Fibroblast of the aortic adventitia (primary cell): ENCODE measurements around the gene BTBD16. TPM values are rescaled to one million over a fixed set of nuclear protein-coding genes. Genes with fewer than 3 reads are reported as not detected.
A peak's percentile ranks its signal among the peaks of the same experiment; 100 is the strongest.

ENCODE experiments used
- DNase-seq: peaks from one replicate; pipeline ENCODE4 v3.0.0-alpha.2; 2010; ENCODE audit warnings: low read depth
- H3K4me3 ChIP-seq: 2 replicates; pipeline ENCODE4 v1.5.1; 2011; ENCODE audit warnings: low read depth, mild to moderate bottlenecking, control low read depth, low read length, moderate library complexity
- total RNA-seq: library from RNA; depleted of rRNA; stranded (reverse); fragments of >200 nt; gene quantifications from 2 replicates; pipeline ENCODE4 v1.2.3, GENCODE V29; 2012; ENCODE audit warnings: low replicate concordance
- TF ChIP-seq, protein P1 (sequence below): IDR thresholded peaks from 2 replicates; pipeline ENCODE4 v1.5.1; 2011; ENCODE audit warnings: mild to moderate bottlenecking, low read length, control low read depth, inconsistent platforms; ENCODE audit not compliant: insufficient read depth

Gene BTBD16
- total RNA-seq, 1 donor = 0.09 TPM

DNA sequence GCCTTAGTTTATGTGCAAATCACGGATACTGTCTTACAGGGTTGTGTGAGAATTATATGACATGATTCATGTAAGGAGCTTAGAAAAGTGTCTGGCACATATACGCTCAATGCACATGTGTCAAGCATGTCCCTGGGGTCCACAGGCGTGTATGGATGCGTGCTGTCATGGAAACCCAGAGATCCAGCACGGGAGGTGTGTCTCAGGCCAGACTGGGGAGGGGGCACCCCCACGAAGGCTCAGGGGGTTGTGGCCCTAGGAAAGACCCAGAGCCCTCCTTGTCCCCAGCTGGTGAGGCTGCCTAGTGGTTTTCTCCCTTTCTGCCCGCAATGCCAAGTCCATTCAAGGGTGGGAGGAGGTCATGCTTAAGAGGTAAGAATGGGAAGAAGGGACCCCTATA is 9.1 kb downstream of the BTBD16 start:
- H3K4me3 ChIP-seq = no peak overlapping the region
- no peak for DNase-seq
- TF ChIP-seq, protein P1, sequence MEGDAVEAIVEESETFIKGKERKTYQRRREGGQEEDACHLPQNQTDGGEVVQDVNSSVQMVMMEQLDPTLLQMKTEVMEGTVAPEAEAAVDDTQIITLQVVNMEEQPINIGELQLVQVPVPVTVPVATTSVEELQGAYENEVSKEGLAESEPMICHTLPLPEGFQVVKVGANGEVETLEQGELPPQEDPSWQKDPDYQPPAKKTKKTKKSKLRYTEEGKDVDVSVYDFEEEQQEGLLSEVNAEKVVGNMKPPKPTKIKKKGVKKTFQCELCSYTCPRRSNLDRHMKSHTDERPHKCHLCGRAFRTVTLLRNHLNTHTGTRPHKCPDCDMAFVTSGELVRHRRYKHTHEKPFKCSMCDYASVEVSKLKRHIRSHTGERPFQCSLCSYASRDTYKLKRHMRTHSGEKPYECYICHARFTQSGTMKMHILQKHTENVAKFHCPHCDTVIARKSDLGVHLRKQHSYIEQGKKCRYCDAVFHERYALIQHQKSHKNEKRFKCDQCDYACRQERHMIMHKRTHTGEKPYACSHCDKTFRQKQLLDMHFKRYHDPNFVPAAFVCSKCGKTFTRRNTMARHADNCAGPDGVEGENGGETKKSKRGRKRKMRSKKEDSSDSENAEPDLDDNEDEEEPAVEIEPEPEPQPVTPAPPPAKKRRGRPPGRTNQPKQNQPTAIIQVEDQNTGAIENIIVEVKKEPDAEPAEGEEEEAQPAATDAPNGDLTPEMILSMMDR = no peak

DNA sequence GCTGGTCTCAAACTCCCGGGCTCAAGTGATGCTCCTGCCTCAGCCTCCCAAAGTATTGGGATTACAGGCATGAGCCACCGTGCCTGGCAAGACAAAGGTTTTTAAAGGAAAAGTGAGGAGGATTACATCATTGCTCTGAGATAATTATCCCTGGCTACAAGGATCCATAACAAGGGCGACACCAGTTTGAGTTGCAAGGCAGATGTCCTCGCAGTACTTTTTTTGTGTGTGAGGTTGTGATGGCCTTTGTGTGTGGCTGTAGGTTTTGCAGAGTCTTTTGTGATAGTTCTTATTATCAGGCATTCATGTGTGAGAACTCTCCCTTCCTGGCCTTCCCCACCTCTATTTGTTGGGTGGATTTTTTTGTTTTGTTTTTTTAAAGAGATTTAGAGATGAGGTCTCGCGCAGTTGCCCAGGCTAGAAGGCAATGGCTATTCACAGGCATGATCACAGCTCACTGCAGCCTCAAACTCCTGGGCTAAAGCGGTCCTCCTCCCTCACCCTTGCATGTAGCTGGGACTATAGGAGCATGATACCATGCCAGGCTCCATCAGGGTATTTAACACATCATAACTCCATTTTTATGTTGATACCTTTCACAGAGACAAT is 10.0 kb downstream of the BTBD16 start:
- DNase-seq = no peak
- H3K4me3 ChIP-seq = no peak overlapping the region
- TF ChIP-seq, protein P1 = no peak

DNA sequence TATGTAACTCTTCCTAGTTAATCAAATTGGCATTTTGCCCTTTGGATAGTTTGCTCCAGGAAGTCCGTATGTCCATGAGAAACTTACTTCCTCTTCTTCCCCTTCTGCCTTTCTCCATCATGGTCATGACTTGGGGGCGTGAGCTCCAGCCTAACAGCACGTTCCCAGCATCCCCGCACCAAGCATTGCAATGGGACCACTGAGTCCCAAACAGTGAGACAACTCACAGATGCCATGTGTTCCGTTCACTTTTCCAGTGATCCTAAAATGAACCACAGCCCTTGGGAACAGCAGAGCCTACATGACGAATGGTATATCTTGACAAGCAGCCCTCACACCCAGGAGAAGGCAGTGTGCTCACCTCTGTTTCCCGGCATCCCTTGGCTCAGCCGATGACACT is 10.7 kb downstream of the BTBD16 start:
- TF ChIP-seq, protein P1 = no peak
- DNase-seq = no peak
- H3K4me3 ChIP-seq = no peak overlapping the region

DNA sequence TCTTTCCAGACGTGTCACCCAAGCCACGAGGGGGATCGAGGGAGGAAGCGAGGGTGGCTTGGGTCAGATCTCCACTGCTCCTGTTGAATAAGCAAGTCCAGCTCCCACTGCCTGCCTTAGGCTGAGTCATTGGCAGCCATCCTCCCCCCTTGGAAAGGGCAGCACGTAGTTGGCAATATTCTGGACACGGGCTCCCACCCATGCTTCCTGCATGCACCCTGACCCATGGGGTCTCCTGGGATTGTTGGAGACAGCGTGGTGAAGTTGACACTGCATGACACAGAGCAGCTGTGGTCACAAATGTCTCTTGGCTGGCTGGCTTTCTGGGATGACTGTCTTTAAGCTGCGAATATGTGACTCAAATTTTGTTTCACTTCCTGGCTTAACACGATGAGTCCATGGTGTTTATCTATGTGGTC is 11.2 kb downstream of the BTBD16 start:
- TF ChIP-seq, protein P1 = no peak
- DNase-seq = peak; percentile 22
- no peak overlapping the region for H3K4me3 ChIP-seq

DNA sequence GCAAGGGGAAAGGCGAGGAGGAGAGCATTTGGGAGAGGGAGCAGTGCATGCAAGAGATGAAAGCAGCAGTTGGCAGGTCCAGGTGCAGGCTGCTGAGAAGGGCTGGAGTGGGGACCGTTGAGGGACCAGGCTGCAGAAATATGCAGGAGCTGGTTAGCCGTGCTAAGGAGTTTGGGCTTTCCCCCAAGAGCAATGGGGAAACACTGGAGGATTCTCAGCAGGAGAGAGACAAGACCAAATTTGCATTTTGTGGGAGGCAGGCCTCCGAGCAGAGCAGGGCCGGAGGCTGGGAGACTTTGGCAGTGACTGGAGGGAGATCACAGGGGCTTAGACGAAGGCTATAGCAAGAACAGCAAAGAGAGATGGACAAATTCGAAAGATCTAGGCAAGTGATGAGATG is 11.8 kb downstream of the BTBD16 start:
- TF ChIP-seq, protein P1 = no peak
- DNase-seq = no peak

DNA sequence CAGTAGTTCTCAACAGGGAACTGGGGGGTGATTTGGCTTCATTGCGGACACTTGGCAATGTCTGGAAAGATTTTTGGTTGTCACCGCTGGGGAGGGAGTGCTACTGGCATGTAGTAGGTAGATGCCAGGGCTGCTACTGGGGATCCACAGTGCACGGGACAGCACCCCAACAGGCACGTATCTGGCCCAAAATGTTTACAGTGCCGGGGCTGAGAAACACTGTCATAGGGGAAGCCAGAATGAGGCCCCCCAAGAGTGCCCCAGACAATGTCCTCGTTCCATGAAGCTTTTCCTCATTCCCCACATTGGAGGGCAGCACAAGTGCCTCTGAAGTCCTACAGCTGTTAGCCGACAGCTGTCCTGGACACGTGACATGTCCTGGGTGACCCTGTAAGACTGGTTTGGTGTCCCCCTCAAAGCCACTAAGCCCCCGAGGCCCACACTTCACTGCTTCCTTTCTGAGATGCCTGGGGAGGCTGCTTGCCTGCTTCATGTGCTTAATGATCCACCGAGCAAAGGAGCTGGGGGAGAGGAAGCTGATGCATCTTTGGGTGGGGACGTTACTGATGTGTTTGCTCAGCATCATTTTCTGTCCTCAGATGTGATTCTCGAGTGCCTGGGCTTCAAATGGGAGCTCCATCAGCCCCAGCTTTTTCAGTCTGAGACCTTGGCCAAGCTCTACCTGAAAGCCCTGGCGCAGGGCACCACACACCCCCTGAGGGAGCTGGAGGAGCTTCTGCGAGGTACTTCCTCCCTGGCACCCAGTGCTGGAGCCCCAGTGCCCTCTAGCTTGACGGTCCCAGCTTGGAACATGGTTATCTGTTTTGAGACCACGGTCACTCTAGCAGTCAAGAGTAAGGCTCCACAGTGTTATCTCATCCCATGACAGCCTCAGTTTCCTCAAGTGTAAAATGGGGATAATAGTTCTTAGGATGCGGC is 14.7 kb downstream of the BTBD16 start:
- no peak overlapping the region for H3K4me3 ChIP-seq
- no peak for DNase-seq
- TF ChIP-seq, protein P1 = no peak

More for the DNA sequence above, 11.8 kb downstream of the BTBD16 start:
- no peak overlapping the region for H3K4me3 ChIP-seq
